Activated CD4-positive, CD25-positive, alpha-beta regulatory T cell treated with anti-CD3 and anti-CD28 coated beads, Interleukin-2, amount 50 U/mL, for 24 hours (primary cell): Measurements from ENCODE around the gene RPEL1.
A peak's percentile ranks its signal among the peaks of the same experiment; 100 is the strongest.
"Not testable (repeated sequence)": the region's sequence is repeated elsewhere in the genome, so short reads cannot be mapped to it uniquely, and the experiment has no call there.

ENCODE experiments used
- ATAC-seq, 2 donors: fragments of 150-1000 bp; cut with Tn5 transposase; one replicate each; pipeline ENCODE4 v1.10.0; 2021; ENCODE audit warnings: mild to moderate bottlenecking in 1 of 2, moderate library complexity in 1 of 2

RPEL1 gene

DNA sequence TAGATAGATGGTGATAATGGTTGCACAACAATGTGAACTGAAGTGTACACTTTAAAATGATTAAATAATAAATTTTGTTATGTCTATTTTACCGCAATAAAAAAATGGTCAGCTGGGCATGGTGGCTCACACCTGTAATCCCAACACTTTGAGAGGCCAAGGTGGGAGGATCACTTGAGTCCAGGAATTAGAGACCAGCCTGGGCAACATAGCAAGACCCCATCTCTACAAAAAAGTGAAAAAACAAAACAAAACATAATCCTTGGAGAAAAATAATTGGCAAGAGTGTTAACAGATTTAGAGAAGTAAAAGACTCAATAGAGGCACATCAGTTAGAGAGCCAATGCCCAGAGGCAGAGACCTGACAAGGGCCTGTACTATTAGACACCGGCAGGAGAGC lies 9.9 kb upstream of the RPEL1 start:
- no peak for ATAC-seq

GRCh38 chr10:103238506-103239252 lies 7.0 kb upstream of the RPEL1 start:
- ATAC-seq = no peak

DNA sequence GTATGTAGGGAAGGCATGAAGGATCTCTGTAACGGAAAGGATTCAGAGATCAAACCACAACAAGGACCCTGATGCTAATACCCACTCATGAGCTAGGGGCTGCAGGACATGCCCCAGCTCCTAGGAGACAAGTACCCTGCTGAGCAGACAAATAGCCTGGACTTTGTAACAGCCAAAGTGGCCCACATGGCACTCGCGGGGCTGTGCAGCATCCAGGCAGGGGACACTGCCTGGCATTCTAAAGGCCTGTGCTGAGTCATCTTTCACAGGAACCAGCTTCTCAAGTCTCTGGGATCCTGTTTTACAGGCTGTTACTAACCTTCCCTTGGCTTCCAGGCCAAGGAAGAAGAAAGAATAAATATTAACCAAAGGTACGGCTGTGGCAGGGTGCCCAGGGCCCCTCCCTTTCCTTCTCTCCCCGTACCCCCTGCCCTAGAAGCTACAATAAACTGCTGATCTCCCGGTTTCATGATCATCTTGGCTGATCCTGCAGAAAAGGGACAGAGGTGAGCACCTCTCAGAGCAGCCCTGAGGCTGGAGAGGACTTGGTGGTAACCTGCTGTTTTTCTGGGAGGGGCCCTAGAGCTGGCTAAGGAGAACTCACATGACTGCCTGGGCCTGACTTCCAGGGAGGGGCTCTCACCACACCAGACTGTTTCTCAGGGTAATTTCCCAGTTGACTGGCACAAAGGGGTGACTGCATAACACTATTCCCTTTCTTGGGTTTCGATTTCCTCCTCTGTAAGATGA lies 4.2 kb upstream of the RPEL1 start:
- ATAC-seq = peak in 1 of 2 donors; percentile 36

DNA sequence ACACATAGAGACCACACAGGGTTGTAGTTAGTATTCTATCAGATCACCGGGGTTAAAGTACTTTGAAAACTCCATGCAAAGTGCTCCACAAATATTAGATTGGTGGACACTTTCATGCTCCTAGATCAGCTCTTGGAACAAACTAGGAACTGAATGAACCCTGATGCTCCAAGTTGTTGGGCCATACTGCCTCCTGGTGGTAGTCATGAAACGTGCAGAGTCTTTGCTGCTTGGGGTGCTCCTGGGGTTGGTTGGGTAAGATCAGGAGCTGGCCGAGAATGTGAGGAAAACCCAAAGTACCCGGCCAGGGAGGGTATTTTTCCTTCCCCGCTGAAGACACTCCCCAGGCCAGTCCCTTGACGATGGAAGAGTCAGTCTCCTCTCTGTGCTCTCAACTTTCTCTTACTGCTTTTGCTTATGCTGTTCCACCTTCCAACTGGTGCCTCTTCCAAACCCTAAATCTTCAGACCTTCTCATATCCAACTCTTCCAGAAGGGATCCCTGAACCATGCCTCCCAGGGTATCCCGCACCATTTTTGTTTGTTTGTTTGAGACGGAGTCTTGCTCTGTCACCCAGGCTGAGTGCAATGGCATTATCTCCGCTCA lies 918 bp upstream of the RPEL1 start:
- ATAC-seq = peak; percentile 53 to 59

- no peak for ATAC-seq
These were observed 637 bp downstream of the RPEL1 start for GRCh38 chr10:103246324-103246723.

GRCh38 chr10:103254113-103254512 lies 8.4 kb downstream of the RPEL1 start:
- no peak for ATAC-seq

GRCh38 chr10:103254538-103255325 lies 9.0 kb downstream of the RPEL1 start:
- peak in 1 of 2 donors; percentile 49 for ATAC-seq

- ATAC-seq = no peak
These were observed 10.9 kb downstream of the RPEL1 start for GRCh38 chr10:103256613-103257012.

DNA sequence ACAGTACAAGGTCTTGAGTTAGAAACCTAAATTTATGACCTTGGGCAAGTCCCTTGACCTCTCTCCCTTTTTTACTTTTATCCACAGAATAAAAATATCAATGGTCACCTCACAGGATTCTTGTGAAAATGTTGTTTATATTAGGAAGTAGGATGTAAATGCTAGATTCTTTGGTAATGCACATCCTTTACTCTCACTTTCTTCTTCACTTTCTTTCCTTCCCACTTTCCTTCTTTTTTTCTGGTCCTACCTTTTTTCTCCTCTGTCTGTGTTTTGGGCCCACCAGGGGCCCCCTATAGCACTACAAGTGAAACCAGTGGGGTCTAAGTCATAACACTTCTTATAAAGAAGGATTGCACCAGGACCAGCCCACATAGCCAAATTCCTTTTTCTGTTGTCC lies 12.1 kb downstream of the RPEL1 start:
- ATAC-seq = no peak

DNA sequence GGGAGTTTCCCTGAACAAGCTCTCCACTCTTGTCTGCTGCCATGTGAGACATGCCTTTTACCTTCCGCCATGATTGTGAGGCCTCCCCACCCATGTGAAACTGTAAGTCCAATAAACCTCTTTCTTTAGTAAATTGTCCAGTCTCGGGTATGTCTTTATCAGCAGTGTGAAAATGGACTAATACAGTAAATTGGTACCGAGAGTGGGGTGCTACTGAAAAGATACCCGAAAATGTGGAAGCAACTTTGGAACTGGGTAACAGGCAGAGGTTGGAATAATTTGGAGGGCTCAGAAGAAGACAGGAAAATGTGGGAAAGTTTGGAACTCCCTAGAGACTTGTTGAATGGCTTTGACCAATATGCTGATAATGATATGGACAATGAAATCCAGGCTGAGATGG lies 13.2 kb downstream of the RPEL1 start:
- ATAC-seq = not testable (repeated sequence)

GRCh38 chr10:103259989-103260388 lies 14.3 kb downstream of the RPEL1 start:
- no peak for ATAC-seq

GRCh38 chr10:103262229-103262628 lies 16.5 kb downstream of the RPEL1 start:
- ATAC-seq = peak; percentile 56 to 65

DNA sequence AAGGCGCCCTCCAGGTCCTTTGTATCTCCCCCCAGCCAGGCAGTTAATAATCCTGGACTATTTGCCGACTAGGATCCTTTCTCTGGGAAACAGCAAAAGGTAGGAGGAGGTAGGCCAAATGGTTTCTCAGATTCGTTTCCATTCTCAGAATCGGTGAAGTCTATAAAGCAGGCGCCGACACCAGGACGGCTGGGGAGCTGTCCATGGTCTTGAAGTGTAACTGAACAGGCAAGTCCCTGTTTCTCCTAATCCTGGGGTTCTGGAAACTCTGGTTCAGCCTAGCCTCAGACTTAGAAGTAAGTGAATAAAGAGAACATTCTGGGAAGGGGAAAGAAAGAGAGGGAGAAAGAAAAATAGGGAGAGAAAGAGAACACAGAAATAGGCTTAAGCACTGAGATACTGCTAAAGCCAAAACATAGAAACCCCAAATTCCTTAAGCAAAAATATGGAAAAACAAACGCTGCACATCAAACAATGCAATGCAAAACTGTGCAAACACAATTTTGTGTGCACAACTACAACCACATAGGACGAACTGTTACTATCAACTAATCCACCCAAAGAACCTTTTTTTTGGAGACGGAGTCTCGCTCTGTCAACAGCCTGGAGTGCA lies 20.1 kb downstream of the RPEL1 start:
- ATAC-seq = no peak

- no peak for ATAC-seq
These were observed 27.4 kb downstream of the RPEL1 start for GRCh38 chr10:103273041-103273441.

DNA sequence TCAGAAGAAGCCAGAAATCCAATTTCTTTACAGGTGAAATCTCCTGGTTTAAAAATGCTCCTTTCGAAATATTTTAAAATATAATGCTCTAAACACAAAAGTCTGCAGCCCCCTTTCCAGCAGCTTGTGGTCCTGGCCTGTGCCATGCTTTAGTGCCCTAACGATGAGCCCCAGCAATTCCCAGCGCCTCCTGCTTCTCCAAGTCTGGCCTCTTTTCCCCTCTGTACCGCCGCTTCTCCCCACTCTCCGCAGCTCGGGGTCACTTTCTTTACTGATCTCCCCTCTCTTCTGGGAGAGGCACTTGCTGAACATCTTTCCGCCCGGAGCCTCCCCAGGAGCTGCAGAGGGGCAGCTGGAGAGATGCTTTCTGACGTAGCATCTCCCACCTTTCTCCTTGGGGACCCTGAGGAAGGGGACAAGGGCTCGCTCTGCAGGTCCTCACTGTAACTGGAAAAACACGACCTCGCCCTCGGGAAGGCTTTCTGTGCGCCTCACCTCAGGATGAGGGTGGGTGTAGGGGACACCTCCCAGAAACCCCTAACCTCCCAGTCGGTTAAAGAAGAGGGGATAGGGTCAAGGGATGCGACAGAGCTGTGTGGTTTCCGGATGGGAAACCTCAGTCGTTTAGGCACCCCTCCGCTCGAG lies 30.7 kb downstream of the RPEL1 start:
- ATAC-seq = no peak

DNA sequence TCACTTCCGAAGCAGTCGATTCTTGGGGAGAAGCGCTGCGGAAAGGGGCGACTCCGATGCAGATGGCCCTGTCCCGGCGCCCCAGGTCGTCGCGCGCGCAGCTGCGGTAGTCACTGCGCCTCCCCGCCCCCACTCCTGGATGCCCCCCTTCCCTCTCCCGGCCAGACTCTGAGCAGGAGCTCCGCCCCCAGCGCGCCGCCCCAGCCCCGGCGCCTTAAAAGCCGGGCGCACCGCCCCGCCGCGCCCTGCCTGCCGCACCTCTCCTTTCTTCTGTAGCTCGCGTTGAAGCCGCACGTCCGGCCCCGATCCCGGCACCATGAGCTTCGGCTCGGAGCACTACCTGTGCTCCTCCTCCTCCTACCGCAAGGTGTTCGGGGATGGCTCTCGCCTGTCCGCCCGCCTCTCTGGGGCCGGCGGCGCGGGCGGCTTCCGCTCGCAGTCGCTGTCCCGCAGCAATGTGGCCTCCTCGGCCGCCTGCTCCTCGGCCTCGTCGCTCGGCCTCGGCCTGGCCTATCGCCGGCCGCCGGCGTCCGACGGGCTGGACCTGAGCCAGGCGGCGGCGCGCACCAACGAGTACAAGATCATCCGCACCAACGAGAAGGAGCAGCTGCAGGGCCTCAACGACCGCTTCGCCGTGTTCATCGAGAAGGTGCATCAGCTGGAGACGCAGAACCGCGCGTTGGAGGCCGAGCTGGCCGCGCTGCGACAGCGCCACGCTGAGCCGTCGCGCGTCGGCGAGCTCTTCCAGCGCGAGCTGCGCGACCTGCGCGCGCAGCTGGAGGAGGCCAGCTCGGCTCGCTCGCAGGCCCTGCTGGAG lies 31.4 kb downstream of the RPEL1 start, which contains the start of gene INA:
Gene INA, plus strand, starts transcription at position 243 of the 817 bp plus-strand sequence. Its CDS starts 74 bp downstream, at position 317.
- ATAC-seq = peak in 1 of 2 donors; percentile 36

GRCh38 chr10:103277713-103278536 lies 32.2 kb downstream of the RPEL1 start:
- ATAC-seq = no peak

- no peak for ATAC-seq
These were observed 32.8 kb downstream of the RPEL1 start for GRCh38 chr10:103278537-103278823.

DNA sequence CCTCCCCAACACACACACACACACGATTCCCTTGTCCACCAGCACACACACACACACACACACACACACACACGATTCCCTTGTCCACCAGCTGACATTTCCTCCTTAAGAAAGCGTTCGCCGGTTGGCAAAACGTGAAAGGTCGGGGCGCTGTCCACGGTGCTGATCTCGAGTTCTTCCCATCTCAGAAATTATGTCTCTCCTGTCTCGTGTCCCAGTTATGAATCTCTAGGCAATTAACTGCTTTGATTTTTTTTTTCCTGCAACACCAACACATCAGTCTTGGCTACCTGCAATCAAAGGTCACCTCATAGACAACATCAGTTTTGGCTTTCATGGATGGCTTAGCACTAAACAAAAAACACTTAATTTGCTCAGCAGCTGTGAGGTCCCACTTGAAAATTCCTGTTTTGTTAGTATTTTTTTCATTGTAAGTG lies 33.2 kb downstream of the RPEL1 start:
- ATAC-seq = no peak

DNA sequence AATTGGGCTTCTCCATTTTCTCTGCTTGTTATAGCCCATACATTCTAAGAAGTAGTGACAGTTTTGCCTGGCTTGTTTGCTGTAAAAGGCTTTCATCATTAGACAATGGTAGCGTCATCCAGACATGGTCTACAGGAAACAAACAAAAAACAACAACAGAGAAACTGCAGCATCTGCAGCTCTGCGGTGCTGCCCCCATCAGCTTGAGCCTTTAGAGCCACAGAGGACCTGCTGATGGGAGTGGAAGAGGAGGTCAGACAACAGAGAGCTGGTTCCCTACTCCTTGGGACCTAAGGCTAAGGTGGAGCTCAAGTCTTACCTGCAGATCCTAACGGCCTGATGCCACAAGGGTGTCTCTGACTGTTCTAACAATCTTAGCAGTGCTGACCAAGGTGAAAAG lies 34.3 kb downstream of the RPEL1 start:
- ATAC-seq = no peak
